ENCODE results near the gene SOCS6.

- no peak for TF ChIP-seq CTCF (IDR thresholded peaks at IDR 0.05)
- no peak for TF ChIP-seq POLR2AphosphoS5 (IDR thresholded peaks at IDR 0.05)
- TF ChIP-seq POLR2A (IDR thresholded peaks at IDR 0.05) = no peak
Measured at GRCh38 chr18:70330887-70331286, 42.0 kb downstream of the SOCS6 start.
